Common myeloid progenitor, CD34-positive (primary cell): ENCODE results near the gene NUDT3.

ENCODE experiments used
- CTCF ChIA-PET: fragments of 350-600 bp; sonication (Branson Sonifier 250); formaldehyde crosslinking; loops from one replicate; lab custom pipeline; 2021; ENCODE audit warnings: antibody characterized with exemption; lab: Charles Lee
- POLR2A ChIA-PET: fragments of 350-600 bp; sonication (Branson Sonifier 250); formaldehyde crosslinking; loops from one replicate; lab custom pipeline; 2021; ENCODE audit warnings: antibody characterized with exemption; lab: Charles Lee
- DNase-seq, 3 donors: peaks; one replicate each; pipeline versions ENCODE4 v3.0.0 to v3.0.0-alpha.2; 2013
- H3K27ac ChIP-seq, 2 experiments: 1 replicate in 1 of 2; 2 replicates in 1 of 2; pipeline ENCODE4 v1.7.0; 2013; ENCODE audit warnings: inconsistent platforms in 2 of 2, low read length in 2 of 2, mild to moderate bottlenecking in 2 of 2, low read depth in 1 of 2, moderate library complexity in 1 of 2; ENCODE audit not compliant: severe bottlenecking in 2 of 2, insufficient read depth in 1 of 2, poor library complexity in 1 of 2
- H3K27me3 ChIP-seq, 5 experiments: replicated peaks in 2 of 5; 1 replicate in 3 of 5; 2 replicates in 2 of 5; pipeline versions ENCODE4 v1.6.1 to v1.7.0; 2013; ENCODE audit warnings: low read length in 4 of 5, mild to moderate bottlenecking in 2 of 5, moderate library complexity in 2 of 5, inconsistent platforms in 1 of 5; ENCODE audit not compliant: insufficient read depth in 5 of 5, control insufficient read depth in 4 of 5
- H3K36me3 ChIP-seq, 4 experiments: 1 replicate in 2 of 4; 2 replicates in 2 of 4; pipeline versions ENCODE4 v1.6.1 to v1.7.0; 2013; ENCODE audit warnings: low read length in 3 of 4, control low read depth in 1 of 4, mild to moderate bottlenecking in 1 of 4; ENCODE audit not compliant: control insufficient read depth in 4 of 4, insufficient read depth in 4 of 4
- H3K4me1 ChIP-seq, 4 experiments: 1 replicate in 3 of 4; 2 replicates in 1 of 4; pipeline versions ENCODE4 v1.6.1 to v1.7.1; 2013; ENCODE audit warnings: low read length in 3 of 4, mild to moderate bottlenecking in 3 of 4, control low read depth in 1 of 4, inconsistent platforms in 1 of 4, moderate library complexity in 1 of 4; ENCODE audit not compliant: control insufficient read depth in 4 of 4, insufficient read depth in 4 of 4; ENCODE audit errors: control extremely low read depth in 1 of 4
- H3K4me3 ChIP-seq, 7 experiments: 1 replicate in 4 of 7; 2 replicates in 3 of 7; pipeline versions ENCODE4 v1.5.1 to v1.7.0; 2013; ENCODE audit warnings: mild to moderate bottlenecking in 7 of 7, low read length in 6 of 7, moderate library complexity in 6 of 7, inconsistent platforms in 2 of 7, low read depth in 2 of 7, control low read depth in 1 of 7; ENCODE audit not compliant: insufficient read depth in 4 of 7, control insufficient read depth in 1 of 7; ENCODE audit errors: extremely low read depth in 1 of 7
- H3K9me3 ChIP-seq, 5 experiments: 1 replicate in 4 of 5; 2 replicates in 1 of 5; pipeline versions ENCODE4 v1.6.1 to v1.7.1; 2013; ENCODE audit warnings: low read length in 4 of 5, mild to moderate bottlenecking in 2 of 5, inconsistent platforms in 1 of 5, low read depth in 1 of 5, moderate library complexity in 1 of 5; ENCODE audit not compliant: control insufficient read depth in 4 of 5, insufficient read depth in 2 of 5; ENCODE audit errors: control extremely low read depth in 1 of 5
- WGBS: methylation state at CpG from one replicate; pipeline ENCODE4 v1.1.5; 2013; ENCODE audit not compliant: insufficient coverage; 5-methylcytosine and 5-hydroxymethylcytosine counted together

The NUDT3 gene

DNA sequence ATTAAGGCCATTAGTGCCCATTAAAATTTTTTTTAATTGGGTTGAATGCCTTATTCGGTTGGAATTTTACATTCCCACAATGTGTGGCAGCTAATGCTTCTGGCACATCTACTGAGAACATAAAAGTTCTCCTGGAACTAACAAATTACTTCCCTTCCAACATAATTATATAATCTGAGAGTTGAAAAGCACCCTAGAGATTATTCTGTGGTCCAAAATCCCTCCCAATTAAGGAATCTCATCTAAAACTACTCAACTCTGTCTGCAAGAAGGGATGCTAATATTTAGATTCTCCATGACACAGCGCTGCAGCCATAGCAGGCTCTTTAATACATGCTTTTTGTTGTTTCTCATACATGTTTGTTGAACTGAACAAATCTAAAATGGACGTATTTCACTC, 4.0 kb downstream of the NUDT3 start:
- WGBS = 94% methylated on average over 2 of the region's 3 CpGs
- H3K4me1 ChIP-seq = peaks cover 10 to 24% (median 13%) of the 10 kb centered on the region in 4 experiments
- CTCF ChIA-PET = interaction anchor here (0.9 to 1.8 kb wide), 3 partner anchors 10 to 91 kb away, joined by 3 to 4 read pairs (median 4); no protein-coding TSS in a partner anchor

DNA sequence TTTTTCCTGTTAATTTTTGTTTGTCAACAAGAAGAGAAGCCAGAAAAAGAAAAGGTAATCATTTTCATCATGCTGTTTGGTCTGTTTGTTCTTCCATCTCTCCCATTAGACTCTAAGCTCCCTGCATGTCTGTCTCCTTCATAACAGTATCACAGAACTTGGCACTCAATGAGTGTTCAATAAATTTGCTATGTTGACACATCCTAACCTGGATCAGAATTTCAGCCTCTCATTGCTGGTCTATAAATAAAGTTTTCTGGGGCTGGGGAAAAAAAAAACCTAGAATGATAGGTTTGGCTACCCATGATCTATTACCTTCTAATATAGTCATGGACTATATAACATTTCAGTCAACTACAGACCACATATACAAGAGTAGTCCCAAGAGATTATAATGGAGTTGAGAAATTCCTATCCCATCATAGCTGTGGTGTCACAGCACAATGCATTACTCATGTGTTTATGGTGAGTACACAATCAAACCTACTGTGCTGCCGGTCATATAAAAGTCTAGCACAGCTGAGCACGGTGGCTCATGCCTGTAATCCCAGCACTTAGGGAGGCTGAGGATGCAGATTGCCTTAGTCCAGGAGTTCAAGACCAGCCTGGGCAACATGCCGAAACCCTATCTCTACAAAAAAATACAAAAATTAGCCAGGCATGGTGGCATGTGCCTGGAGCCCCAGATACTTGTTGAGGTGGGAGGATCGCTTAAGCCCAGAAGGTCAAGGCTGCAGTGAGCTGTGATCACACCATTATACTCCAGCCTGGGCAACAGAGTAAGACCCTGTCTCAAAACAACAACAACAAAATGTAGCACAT, 5.9 kb downstream of the NUDT3 start:
- Histone ChIP-seq H3K9me3 (peaks cover 0 to 3% (median 0%) of the 10 kb centered on the region in 5 experiments), H3K27ac (no peak overlapping the region), H3K4me3 (no peak overlapping the region), H3K4me1 (peaks cover 5 to 18% (median 7%) of the 10 kb centered on the region in 4 experiments), H3K36me3 (peaks cover 2 to 12% (median 4%) of the 10 kb centered on the region in 4 experiments), H3K27me3 (no peaks in the 10 kb centered on the region)
- WGBS = 100% methylated on average over 3 of the region's 4 CpGs
- CTCF ChIA-PET = interaction anchor here (1.0 to 2.3 kb wide), 4 partner anchors 10 to 54 kb away, joined by 3 to 6 read pairs (median 3); no protein-coding TSS in a partner anchor
- POLR2A ChIA-PET = interaction anchor here (0.6 kb wide), 1 partner anchor 280 kb away, joined by 5 read pairs; no protein-coding TSS in a partner anchor
- no peak for DNase-seq

More for the DNA sequence above, 4.0 kb downstream of the NUDT3 start:
- DNase-seq = no peak
- Histone ChIP-seq H3K4me3 (no peak overlapping the region), H3K27ac (no peak overlapping the region), H3K9me3 (peaks cover 0 to 3% (median 0%) of the 10 kb centered on the region in 5 experiments), H3K27me3 (no peaks in the 10 kb centered on the region), H3K36me3 (peaks cover 2 to 11% (median 4%) of the 10 kb centered on the region in 4 experiments)
- POLR2A ChIA-PET = no interaction called here

GRCh38 chr6:34385793-34386195, 6.7 kb downstream of the NUDT3 start:
- Histone ChIP-seq H3K9me3 (peaks cover 0 to 3% (median 0%) of the 10 kb centered on the region in 5 experiments), H3K4me1 (peaks cover 0 to 11% (median 3%) of the 10 kb centered on the region in 4 experiments), H3K27me3 (no peaks in the 10 kb centered on the region), H3K27ac (no peak overlapping the region), H3K4me3 (no peak overlapping the region), H3K36me3 (peaks cover 2 to 12% (median 4%) of the 10 kb centered on the region in 4 experiments)
- no CpG with 5 or more reads among the region's 3 CpGs for WGBS
- CTCF ChIA-PET = interaction anchor here (2.3 kb wide), 1 partner anchor 29 kb away, joined by 6 read pairs; no protein-coding TSS in a partner anchor
- DNase-seq = no peak
- POLR2A ChIA-PET = interaction anchor here (0.6 kb wide), 1 partner anchor 279 kb away, joined by 5 read pairs; no protein-coding TSS in a partner anchor

GRCh38 chr6:34384321-34385153, 7.9 kb downstream of the NUDT3 start:
- Histone ChIP-seq H3K36me3 (peaks cover 2 to 12% (median 4%) of the 10 kb centered on the region in 4 experiments), H3K4me1 (peaks cover 0 to 7% (median 1%) of the 10 kb centered on the region in 4 experiments), H3K27me3 (no peaks in the 10 kb centered on the region), H3K4me3 (no peak overlapping the region), H3K9me3 (peaks cover 0 to 3% (median 0%) of the 10 kb centered on the region in 5 experiments), H3K27ac (peak overlapping the region in 1 of 2 experiments; percentile 39)
- DNase-seq = no peak
- WGBS = no CpG with 5 or more reads among the region's 5 CpGs
- CTCF ChIA-PET = interaction anchor here (0.7 to 1.0 kb wide), 2 partner anchors 9 to 11 kb away, joined by 3 read pairs; no protein-coding TSS in a partner anchor
- POLR2A ChIA-PET = no interaction called here

DNA sequence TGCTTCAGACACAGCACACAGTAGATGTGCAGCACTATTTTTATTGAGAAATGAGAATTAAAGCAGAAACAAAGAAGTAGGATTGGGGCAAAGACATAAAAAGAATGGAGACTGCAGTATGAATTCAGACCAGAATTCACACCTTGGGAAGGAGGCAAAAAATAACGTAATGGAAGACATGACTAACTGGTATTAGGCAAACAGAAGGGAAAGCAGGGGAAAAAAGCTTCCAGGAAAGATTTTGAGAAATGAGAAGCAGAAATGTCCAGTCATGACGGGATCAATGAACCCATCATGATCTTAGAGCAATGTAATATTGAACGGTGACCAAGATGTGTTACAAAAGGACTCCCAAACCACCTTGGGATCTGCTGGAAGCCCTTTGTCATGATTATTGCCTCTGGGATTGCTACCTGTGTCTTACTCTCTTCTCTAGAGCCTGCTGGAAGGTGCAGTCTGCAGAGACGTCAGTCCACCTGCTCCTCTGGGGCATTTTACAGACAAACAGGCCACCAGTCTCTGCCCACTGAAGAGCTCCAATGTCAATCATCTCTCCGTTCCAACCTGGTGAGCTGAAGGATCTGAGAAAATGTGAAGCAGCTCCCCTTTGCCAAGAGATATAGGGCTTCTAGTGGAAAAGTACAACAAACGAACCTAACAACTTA, 8.7 kb downstream of the NUDT3 start:
- H3K4me3 ChIP-seq = no peak overlapping the region
- H3K36me3 ChIP-seq = peaks cover 2 to 10% (median 4%) of the 10 kb centered on the region in 4 experiments
- WGBS = 89% methylated on average over 4 of the region's 6 CpGs
- CTCF ChIA-PET = interaction anchor here (0.7 to 1.0 kb wide), 2 partner anchors 10 to 12 kb away, joined by 3 read pairs; no protein-coding TSS in a partner anchor
- no peaks in the 10 kb centered on the region for H3K27me3 ChIP-seq
- H3K27ac ChIP-seq = peak overlapping the region in 1 of 2 experiments; percentile 39
- peaks cover 0 to 7% (median 1%) of the 10 kb centered on the region in 4 experiments for H3K4me1 ChIP-seq
- no peak for DNase-seq
- POLR2A ChIA-PET = no interaction called here
- no peaks in the 10 kb centered on the region for H3K9me3 ChIP-seq

DNA sequence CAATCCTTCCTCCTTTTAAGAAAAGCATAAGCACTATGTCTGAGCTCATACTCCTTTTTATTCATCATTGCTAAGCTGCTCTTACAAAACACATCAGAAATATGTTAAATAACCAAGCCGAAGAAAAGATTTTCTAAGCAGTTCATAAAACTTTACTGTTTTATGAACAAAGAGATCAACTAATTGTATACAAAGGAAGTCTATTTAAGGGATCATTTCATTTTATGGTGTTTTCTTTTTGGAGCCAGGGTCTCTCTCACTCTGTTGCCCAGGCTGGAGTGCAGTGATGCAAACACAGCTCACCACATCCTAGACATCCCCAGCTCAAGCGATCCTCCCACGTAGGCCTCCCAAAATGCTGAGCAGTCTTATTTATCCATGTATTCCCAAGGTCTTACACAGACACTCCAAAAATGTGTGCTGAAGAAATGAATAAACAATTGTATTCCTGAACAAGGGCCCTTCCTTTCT, 9.3 kb downstream of the NUDT3 start:
- POLR2A ChIA-PET = no interaction called here
- CTCF ChIA-PET = interaction anchor here (1.0 to 1.2 kb wide), 3 partner anchors 7 to 139 kb away, joined by 3 read pairs; no protein-coding TSS in a partner anchor
- Histone ChIP-seq H3K36me3 (peaks cover 2 to 14% (median 4%) of the 10 kb centered on the region in 4 experiments), H3K9me3 (no peaks in the 10 kb centered on the region), H3K4me1 (peaks cover 0 to 7% (median 1%) of the 10 kb centered on the region in 4 experiments), H3K4me3 (no peak overlapping the region), H3K27me3 (no peaks in the 10 kb centered on the region), H3K27ac (peak overlapping the region in 1 of 2 experiments; percentile 9)
- DNase-seq = no peak
- no CpG with 5 or more reads among the region's 3 CpGs for WGBS
